Brain microvascular endothelial cell (primary cell): ENCODE measurements around the gene PLD4.

Experiments
- DNase-seq: peaks from one replicate; pipeline ENCODE4 v3.0.0-alpha.2; 2020
- H3K27ac ChIP-seq: fragments of 250-450 bp; sonication (Bioruptor Pico); 2 replicates; pipeline ENCODE4 v1.5.1; 2020; ENCODE audit warnings: mild to moderate bottlenecking, moderate library complexity
- H3K27me3 ChIP-seq: fragments of 250-450 bp; sonication (Bioruptor Pico); replicated peaks from 2 replicates; pipeline ENCODE4 v1.5.1; 2020; ENCODE audit warnings: mild to moderate bottlenecking
- H3K36me3 ChIP-seq: fragments of 250-450 bp; sonication (Bioruptor Pico); replicated peaks from 2 replicates; pipeline ENCODE4 v1.5.1; 2020; ENCODE audit warnings: mild to moderate bottlenecking
- H3K4me3 ChIP-seq: 2 replicates; pipeline ENCODE4 v1.5.1; 2011; ENCODE audit warnings: low read depth, mild to moderate bottlenecking, control low read depth, low read length, moderate library complexity
- in situ Hi-C: cut with HindIII; loops from 2 replicates; pipeline ENCODE4 v1.10.0; 2017; ENCODE audit warnings: low sequenced_read_pairs, low pct_ligation_motif_present
- TF ChIP-seq, protein P1 (sequence below): IDR thresholded peaks from 2 replicates; pipeline ENCODE4 v1.5.1; 2011; ENCODE audit warnings: low read depth, mild to moderate bottlenecking, moderate library complexity, low read length, control low read depth, inconsistent platforms; ENCODE audit errors: missing control alignments

The PLD4 gene

DNA sequence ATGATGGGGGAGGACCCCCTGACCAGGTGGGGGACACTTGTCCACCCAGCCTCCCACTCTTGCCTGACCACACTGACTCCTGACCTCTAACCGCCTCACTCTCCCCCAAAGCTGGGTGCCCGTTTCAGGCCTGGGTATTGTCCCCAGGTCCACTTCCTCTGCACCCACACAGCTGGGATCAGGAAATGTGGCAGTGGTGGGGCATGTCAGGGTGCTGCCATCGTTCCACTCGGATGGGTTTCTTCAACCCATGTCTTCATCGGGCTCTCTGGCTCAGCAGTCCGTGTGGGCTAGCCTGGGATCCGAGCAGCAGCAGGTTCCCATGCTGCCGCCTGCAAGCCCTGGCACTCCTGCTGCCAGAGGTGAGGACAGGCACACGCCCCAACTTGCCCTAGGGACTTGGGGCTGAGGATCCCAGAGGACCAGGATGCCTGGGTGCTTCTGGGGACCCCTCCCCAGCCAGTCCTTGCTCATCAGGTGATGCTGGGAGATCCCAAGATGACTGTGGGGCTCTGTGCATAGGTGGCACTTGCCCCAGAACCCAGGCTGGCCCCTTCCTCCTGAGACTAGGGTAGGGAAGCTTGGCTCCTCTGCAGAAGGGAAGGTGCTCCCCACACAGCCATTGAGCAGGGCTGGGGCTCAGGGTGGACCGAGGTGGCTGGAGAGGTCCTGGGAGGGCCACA, 58.0 kb downstream of the PLD4 start:
- no peak overlapping the region for H3K4me3 ChIP-seq
- no peak for DNase-seq
- H3K36me3 ChIP-seq = no peaks in the 10 kb centered on the region
- TF ChIP-seq, protein P1, sequence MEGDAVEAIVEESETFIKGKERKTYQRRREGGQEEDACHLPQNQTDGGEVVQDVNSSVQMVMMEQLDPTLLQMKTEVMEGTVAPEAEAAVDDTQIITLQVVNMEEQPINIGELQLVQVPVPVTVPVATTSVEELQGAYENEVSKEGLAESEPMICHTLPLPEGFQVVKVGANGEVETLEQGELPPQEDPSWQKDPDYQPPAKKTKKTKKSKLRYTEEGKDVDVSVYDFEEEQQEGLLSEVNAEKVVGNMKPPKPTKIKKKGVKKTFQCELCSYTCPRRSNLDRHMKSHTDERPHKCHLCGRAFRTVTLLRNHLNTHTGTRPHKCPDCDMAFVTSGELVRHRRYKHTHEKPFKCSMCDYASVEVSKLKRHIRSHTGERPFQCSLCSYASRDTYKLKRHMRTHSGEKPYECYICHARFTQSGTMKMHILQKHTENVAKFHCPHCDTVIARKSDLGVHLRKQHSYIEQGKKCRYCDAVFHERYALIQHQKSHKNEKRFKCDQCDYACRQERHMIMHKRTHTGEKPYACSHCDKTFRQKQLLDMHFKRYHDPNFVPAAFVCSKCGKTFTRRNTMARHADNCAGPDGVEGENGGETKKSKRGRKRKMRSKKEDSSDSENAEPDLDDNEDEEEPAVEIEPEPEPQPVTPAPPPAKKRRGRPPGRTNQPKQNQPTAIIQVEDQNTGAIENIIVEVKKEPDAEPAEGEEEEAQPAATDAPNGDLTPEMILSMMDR = no peak
- in situ Hi-C loops = no loop called here
- H3K27ac ChIP-seq = no peak overlapping the region
- H3K27me3 ChIP-seq = no peaks in the 10 kb centered on the region
